Anterior cingulate cortex (tissue), 58 donors: ENCODE data around the gene FAM13A.

Experiments
- DNase-seq, 58 donors: peaks; one replicate each; lab custom pipeline; 2025; lab: John Stamatoyannopoulos, UW

Gene FAM13A

GRCh38 chr4:88796545-88796944 is 260.4 kb downstream of the FAM13A start:
- no peak for DNase-seq

- DNase-seq, result no peak
These were observed 262.0 kb downstream of the FAM13A start for GRCh38 chr4:88794952-88795351.

DNA sequence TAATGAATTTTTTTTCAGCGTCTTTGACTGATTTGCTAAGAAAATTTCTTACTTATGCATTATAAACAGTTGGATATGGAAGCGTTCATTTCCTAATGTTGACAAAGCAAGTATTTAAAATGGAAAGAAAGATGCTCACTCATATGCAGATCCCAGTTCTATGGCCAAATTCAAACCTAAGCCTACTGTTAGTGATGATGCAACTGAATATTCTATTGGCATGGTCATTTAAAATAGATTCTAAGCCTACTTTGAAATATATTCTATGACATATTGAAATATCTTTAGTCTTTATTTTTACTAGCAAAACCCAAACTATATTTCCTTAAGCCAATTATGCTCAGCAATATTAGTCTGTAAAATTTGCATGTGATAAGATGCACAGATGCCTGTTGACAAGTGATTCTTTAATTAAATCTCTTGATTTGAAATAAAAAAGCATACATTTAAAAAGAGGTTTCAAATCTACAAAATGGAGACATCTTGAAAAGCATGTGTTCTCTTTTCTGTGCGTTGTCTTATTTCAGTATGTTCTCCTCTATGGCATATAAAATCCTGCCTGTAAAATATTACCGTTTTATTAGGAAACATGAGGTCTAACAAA is 262.8 kb downstream of the FAM13A start:
- DNase-seq, result no peak

DNA sequence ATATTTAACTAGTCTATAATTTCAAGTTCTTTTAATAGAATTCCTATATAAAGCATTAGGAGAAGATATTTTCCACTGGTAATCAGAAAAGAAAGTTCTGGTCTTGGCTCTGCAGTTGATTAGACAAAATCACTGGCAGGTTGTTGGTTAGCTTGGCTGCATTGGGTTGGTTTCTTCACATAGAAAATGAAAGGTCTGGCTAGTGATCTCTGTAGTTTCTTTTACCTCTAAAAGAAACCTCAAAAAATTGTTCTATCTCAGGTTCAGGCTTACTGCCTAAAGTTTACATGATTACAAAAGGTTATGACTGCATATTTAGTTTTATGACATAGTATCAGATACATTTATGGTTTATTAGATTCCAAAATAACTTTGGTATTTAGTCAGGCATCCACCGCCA is 263.5 kb downstream of the FAM13A start:
- DNase-seq, result no peak

GRCh38 chr4:88792821-88793220 is 264.2 kb downstream of the FAM13A start:
- DNase-seq, result no peak

DNA sequence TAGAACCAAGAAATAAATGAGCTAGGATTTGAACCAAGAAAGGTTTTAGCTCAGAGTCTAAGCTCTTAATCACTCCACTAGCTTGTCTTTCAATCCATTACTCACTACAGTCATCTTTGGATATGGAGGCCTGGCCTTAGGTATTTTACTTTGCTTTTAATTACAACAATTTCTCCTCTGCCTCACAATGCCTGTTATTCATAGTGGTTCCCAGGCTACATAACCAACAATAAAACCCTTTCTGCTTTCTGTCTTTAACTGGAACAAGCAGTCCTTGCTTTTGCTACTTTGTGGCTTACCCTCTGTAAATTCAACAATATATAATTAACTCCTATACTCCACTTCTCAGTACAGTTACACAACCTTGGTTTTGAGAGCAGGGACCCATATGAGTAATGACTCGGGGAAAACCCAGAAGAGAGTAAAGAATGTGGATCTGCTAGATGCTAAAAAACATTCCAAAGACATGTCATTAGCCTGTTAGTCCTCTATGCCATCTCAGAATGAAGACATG is 264.7 kb downstream of the FAM13A start:
- peak in 1 of 58 donors; percentile 24 for DNase-seq

GRCh38 chr4:88791274-88791673 is 265.7 kb downstream of the FAM13A start:
- no peak for DNase-seq

GRCh38 chr4:88788895-88789294 is 268.1 kb downstream of the FAM13A start:
- DNase-seq, result no peak

- DNase-seq, result no peak
These were observed 268.6 kb downstream of the FAM13A start for GRCh38 chr4:88788424-88788823.

- peak in 20 of 58 donors; percentile 6 to 52 (median 20) for DNase-seq
These were observed 271.0 kb downstream of the FAM13A start for GRCh38 chr4:88786011-88786410.

DNA sequence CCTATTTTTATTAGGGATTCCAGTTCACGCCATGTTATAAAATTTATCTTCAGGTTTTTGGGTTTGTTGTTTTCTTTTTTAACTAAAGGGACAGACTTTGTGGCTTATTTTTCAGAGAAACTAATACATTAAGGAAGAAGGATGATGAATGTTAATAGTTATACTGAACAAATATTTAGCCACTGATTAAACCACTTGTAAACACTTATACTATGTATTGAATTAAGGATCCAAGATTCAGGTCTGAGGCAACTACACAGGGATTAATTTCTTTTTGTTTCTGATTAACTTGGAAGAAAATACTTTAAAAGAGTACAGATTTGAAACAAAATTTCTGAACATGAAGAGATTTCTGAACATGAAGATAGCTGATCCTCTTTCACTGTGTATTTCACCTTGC is 276.6 kb downstream of the FAM13A start:
- no peak for DNase-seq

- DNase-seq, result no peak
These were observed 277.6 kb downstream of the FAM13A start for GRCh38 chr4:88779431-88779830.

DNA sequence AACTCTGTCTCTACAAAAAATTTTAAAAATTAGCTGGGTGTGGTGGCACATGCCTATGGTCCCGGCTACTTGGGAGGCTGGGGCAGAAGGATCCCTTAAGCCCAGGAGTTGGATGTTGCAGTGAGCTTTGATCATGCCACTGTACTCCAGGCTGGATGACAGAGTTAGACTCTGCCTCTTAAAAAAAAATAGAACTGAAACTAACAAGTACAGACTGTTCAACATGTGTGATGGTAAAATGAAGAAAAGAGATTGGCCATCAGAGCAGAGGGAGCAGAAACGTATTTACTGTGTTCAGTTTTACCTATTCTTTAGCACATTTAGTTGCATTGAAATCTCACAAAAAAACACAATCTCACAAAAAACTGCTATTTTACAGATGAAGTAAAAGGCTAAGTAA is 281.5 kb downstream of the FAM13A start:
- no peak for DNase-seq

DNA sequence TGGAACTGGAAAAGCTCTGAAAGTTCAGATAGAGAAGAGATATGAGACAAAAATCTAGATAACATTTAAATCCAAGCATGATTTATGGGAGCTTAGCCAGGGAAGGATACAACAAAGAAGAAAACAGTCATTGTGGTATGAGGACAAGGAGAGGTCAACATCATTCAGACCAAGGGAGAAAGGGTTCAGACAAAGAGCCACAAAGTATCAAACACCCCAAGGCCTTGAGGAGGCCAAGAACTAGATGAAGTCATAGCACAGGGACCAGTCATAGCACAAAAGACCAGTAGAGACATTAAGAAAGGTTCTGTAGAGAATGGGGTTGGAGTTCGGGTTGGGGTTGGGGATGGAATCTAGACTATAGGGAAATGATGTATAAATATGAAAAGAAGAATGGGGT is 282.0 kb downstream of the FAM13A start:
- DNase-seq, result no peak

- no peak for DNase-seq
These were observed 285.0 kb downstream of the FAM13A start for GRCh38 chr4:88771883-88772450.

DNA sequence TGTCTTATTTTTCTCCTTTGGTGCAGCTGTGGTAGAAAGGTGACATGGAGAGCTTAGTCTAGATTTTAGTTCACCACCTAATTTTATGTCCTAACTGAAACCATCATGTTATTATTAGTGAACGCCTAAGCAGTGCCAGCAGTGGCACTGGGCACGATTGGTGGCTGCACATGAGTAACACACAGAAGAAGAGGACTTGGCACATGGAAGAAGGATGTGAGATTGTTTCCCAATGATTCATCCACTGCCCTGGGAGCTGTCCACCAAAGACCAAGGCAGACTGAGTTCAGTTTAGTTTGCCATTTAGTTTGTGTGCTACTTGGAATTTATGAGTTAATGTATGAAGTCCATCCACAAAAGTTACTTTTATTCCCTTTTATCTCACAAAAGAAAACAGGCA is 291.3 kb downstream of the FAM13A start:
- DNase-seq, result no peak

- DNase-seq, result no peak
These were observed 293.9 kb downstream of the FAM13A start for GRCh38 chr4:88763075-88763474.

DNA sequence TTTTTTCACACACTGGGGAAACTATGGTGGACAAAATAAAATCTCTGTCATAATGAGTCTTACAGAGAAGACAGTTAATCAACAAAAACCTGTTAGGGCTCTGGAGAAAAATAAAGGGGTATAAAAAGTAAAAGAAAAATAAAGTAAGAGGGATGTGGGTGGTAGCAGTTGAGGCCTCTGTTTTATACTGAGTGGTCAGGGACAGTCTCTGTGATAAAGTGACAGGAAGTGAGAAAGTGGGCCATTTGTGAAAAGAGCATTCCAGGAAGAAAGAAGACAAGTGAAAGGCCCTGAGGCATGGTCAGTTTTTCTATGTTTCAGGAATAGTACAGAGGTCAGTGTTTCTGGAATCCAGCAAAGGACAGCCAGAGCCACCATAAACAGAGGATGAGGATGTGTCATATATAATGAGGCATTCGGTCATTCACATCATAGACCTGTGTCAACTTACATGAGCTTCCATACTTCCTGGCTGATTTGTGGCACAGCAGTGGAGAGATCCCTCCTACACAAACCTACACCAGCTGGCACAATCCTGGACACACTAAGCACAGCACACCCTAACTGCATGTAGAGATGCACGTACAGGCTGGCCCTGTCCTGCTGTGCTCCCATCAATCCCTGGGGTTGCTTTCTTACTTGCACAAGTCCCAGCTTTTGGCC is 295.0 kb downstream of the FAM13A start:
- DNase-seq, result peak in 1 of 58 donors; percentile 8

GRCh38 chr4:88761342-88761741 is 295.6 kb downstream of the FAM13A start:
- no peak for DNase-seq

DNA sequence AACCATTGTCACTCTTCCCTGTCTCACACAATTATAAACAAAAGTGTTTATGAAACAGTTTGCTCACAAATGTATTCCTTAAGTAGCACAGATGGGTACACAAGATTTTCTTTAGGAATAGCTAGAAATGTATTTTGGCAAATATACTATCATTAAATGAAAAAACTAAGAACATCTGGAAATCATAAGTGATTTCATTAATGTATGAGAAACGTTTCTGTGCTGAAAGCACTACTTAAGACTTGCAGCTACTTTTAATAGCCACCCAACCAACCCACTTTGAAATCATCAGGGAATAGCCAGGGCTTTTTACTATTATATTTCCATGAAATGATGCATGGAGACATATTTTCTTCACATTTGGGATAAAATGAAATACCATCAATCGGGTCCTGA is 297.1 kb downstream of the FAM13A start:
- DNase-seq, result no peak

DNA sequence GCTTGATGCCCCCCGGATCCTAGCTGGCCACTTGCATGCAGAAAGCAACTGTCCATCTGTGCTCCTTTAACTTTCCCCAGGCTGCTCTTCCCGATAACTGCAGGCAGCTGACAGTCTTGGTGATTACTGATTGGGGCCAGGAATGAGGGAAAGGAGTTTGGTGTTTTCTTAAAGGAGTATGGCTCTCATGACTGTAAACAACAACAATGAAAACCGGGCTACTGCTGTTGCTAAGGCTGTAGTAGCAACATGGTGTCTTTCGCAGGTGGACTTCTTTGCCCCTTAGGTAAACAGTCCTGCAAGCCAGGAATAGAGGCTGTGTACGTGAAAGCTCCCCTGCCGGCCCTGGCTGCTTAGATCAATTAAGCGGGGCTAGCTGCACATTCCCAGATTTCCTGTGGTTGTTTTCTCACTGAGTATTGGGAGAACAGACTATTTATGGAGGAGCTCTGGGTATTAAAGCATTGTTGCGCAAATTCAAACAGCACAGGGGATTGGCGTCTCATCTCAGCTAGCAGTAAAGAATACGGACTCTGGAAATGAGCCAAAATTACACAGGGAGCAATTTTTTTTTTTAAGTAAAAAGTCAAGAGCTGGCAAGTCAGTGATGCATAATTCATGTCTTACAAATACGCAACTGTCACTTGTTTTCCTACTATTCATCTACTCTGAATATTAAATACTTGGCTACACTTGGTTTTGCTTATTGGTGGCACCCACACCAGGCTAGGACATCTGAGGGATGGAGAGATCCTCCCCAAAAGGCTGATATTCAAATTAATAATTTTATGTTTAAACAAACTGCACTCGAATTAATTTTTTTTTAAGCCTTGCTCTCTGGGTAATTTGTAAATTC is 297.7 kb downstream of the FAM13A start:
- peak in 13 of 58 donors; percentile 10 to 72 (median 31) for DNase-seq
